ENCODE measurements around the gene RILP.

RILP gene

GRCh38 chr17:1648173-1648962 lies 1.3 kb downstream of the RILP start:
- no peak for DNase-seq (ENCODE audit: low read depth in 2 of 2)

GRCh38 chr17:1647802-1648171 lies 1.9 kb downstream of the RILP start:
- no peak for DNase-seq (ENCODE audit: low read depth in 2 of 2)

- DNase-seq (ENCODE audit: low read depth in 2 of 2) = no peak
Measured at GRCh38 chr17:1646199-1646875, 3.3 kb downstream of the RILP start.

- DNase-seq (ENCODE audit: low read depth in 2 of 2) = no peak
Measured at GRCh38 chr17:1645207-1646171, 4.2 kb downstream of the RILP start, which contains the start of gene SCARF1. TSS of gene SCARF1 (minus strand) at chr17:1645732. CDS start at chr17:1645697, 35 bp downstream.

- DNase-seq (ENCODE audit: low read depth in 2 of 2) = no peak
Measured at GRCh38 chr17:1644493-1645206, 5.0 kb downstream of the RILP start.

GRCh38 chr17:1643999-1644492 lies 5.6 kb downstream of the RILP start:
- DNase-seq (ENCODE audit: low read depth in 2 of 2) = no peak

- DNase-seq (ENCODE audit: low read depth in 2 of 2) = peak in 1 of 2 donors; percentile 48
Measured at GRCh38 chr17:1643293-1643998, 6.2 kb downstream of the RILP start.

- no peak for DNase-seq (ENCODE audit: low read depth in 2 of 2)
Measured at GRCh38 chr17:1641065-1641403, 8.6 kb downstream of the RILP start.

GRCh38 chr17:1640329-1641064 lies 9.2 kb downstream of the RILP start:
- no peak for DNase-seq (ENCODE audit: low read depth in 2 of 2)

GRCh38 chr17:1639549-1640180 lies 10.0 kb downstream of the RILP start:
- DNase-seq (ENCODE audit: low read depth in 2 of 2) = no peak

GRCh38 chr17:1638624-1639300 lies 10.9 kb downstream of the RILP start:
- no peak for DNase-seq (ENCODE audit: low read depth in 2 of 2)

- no peak for DNase-seq (ENCODE audit: low read depth in 2 of 2)
Measured at GRCh38 chr17:1638171-1638590, 11.5 kb downstream of the RILP start.

- no peak for DNase-seq (ENCODE audit: low read depth in 2 of 2)
Measured at GRCh38 chr17:1636732-1637285, 12.9 kb downstream of the RILP start.

- DNase-seq (ENCODE audit: low read depth in 2 of 2) = no peak
Measured at GRCh38 chr17:1635675-1636465, 13.8 kb downstream of the RILP start.

GRCh38 chr17:1634841-1635650 lies 14.6 kb downstream of the RILP start:
- DNase-seq (ENCODE audit: low read depth in 2 of 2) = no peak

- DNase-seq (ENCODE audit: low read depth in 2 of 2) = no peak
Measured at GRCh38 chr17:1630662-1631061, 19.0 kb downstream of the RILP start.
